ENCODE measurements around the gene SPINT4. TPM values are rescaled to one million over a fixed set of nuclear protein-coding genes. Genes with fewer than 3 reads are reported as not detected.
"Not testable (repeated sequence)": the region's sequence is repeated elsewhere in the genome, so short reads cannot be mapped to it uniquely, and the experiment has no call there.

SPINT4 gene
- total RNA-seq, 1 donor, result not detected

GRCh38 chr20:45764618-45765282 lies 42.6 kb downstream of the SPINT4 start:
- not testable (repeated sequence) for DNase-seq (ENCODE audit: low read depth in 2 of 3, low spot score in 2 of 3)

GRCh38 chr20:45765307-45765875 lies 43.2 kb downstream of the SPINT4 start:
- DNase-seq (ENCODE audit: low read depth in 2 of 3, low spot score in 2 of 3), result no peak

GRCh38 chr20:45765980-45766379 lies 43.8 kb downstream of the SPINT4 start:
- no peak for DNase-seq (ENCODE audit: low read depth in 2 of 3, low spot score in 2 of 3)

GRCh38 chr20:45768479-45768878 lies 46.3 kb downstream of the SPINT4 start:
- DNase-seq (ENCODE audit: low read depth in 2 of 3, low spot score in 2 of 3), result no peak

GRCh38 chr20:45771182-45771759 lies 49.1 kb downstream of the SPINT4 start:
- DNase-seq (ENCODE audit: low read depth in 2 of 3, low spot score in 2 of 3), result peak; percentile 72 to 90 (median 76)

- DNase-seq (ENCODE audit: low read depth in 2 of 3, low spot score in 2 of 3), result no peak
These were observed 50.5 kb downstream of the SPINT4 start for GRCh38 chr20:45772693-45773092.

GRCh38 chr20:45774945-45775344 lies 52.8 kb downstream of the SPINT4 start:
- no peak for DNase-seq (ENCODE audit: low read depth in 2 of 3, low spot score in 2 of 3)

- no peak for DNase-seq (ENCODE audit: low read depth in 2 of 3, low spot score in 2 of 3)
These were observed 53.3 kb downstream of the SPINT4 start for GRCh38 chr20:45775411-45775810.

Small RNA genes within 50 kb of the gene (small RNA-seq; reads per million reads assigned to genes)
- gene MIR3617 (not detected), gene SPINT5P (not detected)

Other genes with a start within 250 kb of the SPINT4 start
- gene SPINT3, start 206.7 kb upstream of the SPINT4 start, total RNA-seq, result not detected
- gene WFDC6, start 182.9 kb upstream of the SPINT4 start, total RNA-seq, result not detected
- gene EPPIN, start 174.9 kb upstream of the SPINT4 start, total RNA-seq, result not detected
- not detected for gene WFDC8, start 143.1 kb upstream of the SPINT4 start, total RNA-seq
- gene WFDC10A, start 92.6 kb upstream of the SPINT4 start, total RNA-seq, result not detected
- not detected for gene WFDC9, start 91.1 kb upstream of the SPINT4 start, total RNA-seq
- gene WFDC11, start 52.1 kb upstream of the SPINT4 start, total RNA-seq, result not detected
- gene WFDC13, start 20.3 kb upstream of the SPINT4 start, total RNA-seq, result not detected
- gene WFDC10B, start 17.3 kb upstream of the SPINT4 start, total RNA-seq, result not detected
- gene WFDC3, start 69.5 kb downstream of the SPINT4 start, total RNA-seq, result not detected
- gene DNTTIP1, start 69.6 kb downstream of the SPINT4 start, total RNA-seq, result 22.4 TPM
- 3.8 TPM for gene UBE2C, start 90.3 kb downstream of the SPINT4 start, total RNA-seq
- 1.1 TPM for gene TNNC2, start 105.0 kb downstream of the SPINT4 start, total RNA-seq
- 10.5 TPM for gene SNX21, start 111.5 kb downstream of the SPINT4 start, total RNA-seq
- 58.7 TPM for gene ACOT8, start 135.0 kb downstream of the SPINT4 start, total RNA-seq
- 8.1 TPM for gene ZSWIM3, start 135.3 kb downstream of the SPINT4 start, total RNA-seq
- gene ZSWIM1, start 158.9 kb downstream of the SPINT4 start, total RNA-seq, result 32.6 TPM
- 5.9 TPM for gene SPATA25, start 165.3 kb downstream of the SPINT4 start, total RNA-seq
- 21.5 TPM for gene NEURL2, start 168.9 kb downstream of the SPINT4 start, total RNA-seq
- 112 TPM for gene CTSA, start 169.0 kb downstream of the SPINT4 start, total RNA-seq
- gene PLTP, start 189.8 kb downstream of the SPINT4 start, total RNA-seq, result 31.5 TPM
- 45.0 TPM for gene PCIF1, start 212.3 kb downstream of the SPINT4 start, total RNA-seq
- 59.5 TPM for gene ZNF335, start 249.9 kb downstream of the SPINT4 start, total RNA-seq

All from hematopoietic multipotent progenitor cell (in vitro differentiated cells).